ES-I3 (cell line): ENCODE results near the gene M1AP.

ENCODE experiments used
- H3K36me3 ChIP-seq: 2 replicates; pipeline ENCODE4 v1.6.1; 2013; ENCODE audit warnings: mild to moderate bottlenecking, low read length, control low read depth, moderate library complexity; ENCODE audit not compliant: insufficient read depth
- H3K4me1 ChIP-seq: 2 replicates; pipeline ENCODE4 v1.6.1; 2013; ENCODE audit warnings: mild to moderate bottlenecking, control low read depth, low read length; ENCODE audit not compliant: insufficient read depth
- H3K9ac ChIP-seq: 2 replicates; pipeline ENCODE4 v1.6.1; 2013; ENCODE audit warnings: low read depth, mild to moderate bottlenecking, low read length, moderate library complexity
- H3K9me3 ChIP-seq: 2 replicates; pipeline ENCODE4 v1.6.1; 2013; ENCODE audit warnings: mild to moderate bottlenecking, low read length, moderate library complexity; ENCODE audit not compliant: control insufficient read depth, insufficient read depth

M1AP gene

GRCh38 chr2:74556831-74557370 is 91.2 kb downstream of the M1AP start:
- Histone ChIP-seq H3K36me3 (no peaks in the 10 kb centered on the region), H3K4me1 (peaks cover 25% of the 10 kb centered on the region), H3K9ac (no peak overlapping the region), H3K9me3 (no peaks in the 10 kb centered on the region)

- H3K9ac ChIP-seq, result peak overlapping the region; percentile 91; the same call in 1 of the 2 replicates
- no peaks in the 10 kb centered on the region for H3K9me3 ChIP-seq
- peaks cover 25% of the 10 kb centered on the region for H3K4me1 ChIP-seq
- H3K36me3 ChIP-seq, result no peaks in the 10 kb centered on the region
Observed at GRCh38 chr2:74556159-74556558, 92.0 kb downstream of the M1AP start.

GRCh38 chr2:74555610-74556103 is 92.5 kb downstream of the M1AP start:
- Histone ChIP-seq H3K36me3 (no peaks in the 10 kb centered on the region), H3K9ac (peak overlapping the region; percentile 91; the same call in 1 of the 2 replicates), H3K4me1 (peaks cover 24% of the 10 kb centered on the region)

GRCh38 chr2:74554820-74555531 is 93.2 kb downstream of the M1AP start:
- H3K9me3 ChIP-seq, result no peaks in the 10 kb centered on the region
- H3K9ac ChIP-seq, result peak overlapping the region; percentile 91
- H3K36me3 ChIP-seq, result no peaks in the 10 kb centered on the region
- peaks cover 17% of the 10 kb centered on the region for H3K4me1 ChIP-seq

More at GRCh38 chr2:74555610-74556103, 92.5 kb downstream of the M1AP start:
- H3K9me3 ChIP-seq, result no peaks in the 10 kb centered on the region

GRCh38 chr2:74553892-74554819 is 94.0 kb downstream of the M1AP start, which contains the start of the genes DOK1 and LOXL3:
Gene DOK1, plus strand, starts transcription at chr2:74554720. Its CDS starts 35 bp downstream, at chr2:74554755.
Gene LOXL3, minus strand, starts transcription at chr2:74553942. Its CDS starts 1,308 bp downstream, at chr2:74552634.
- Histone ChIP-seq H3K9ac (peak within 1 kb of the TSS; percentile 91), H3K36me3 (no peaks in the 10 kb centered on the region), H3K4me1 (peaks cover 11% of the 10 kb centered on the region)

GRCh38 chr2:74552914-74553811 is 95.0 kb downstream of the M1AP start:
- Histone ChIP-seq H3K9ac (peak overlapping the region; percentile 91; the same call in 1 of the 2 replicates), H3K36me3 (no peaks in the 10 kb centered on the region), H3K4me1 (peaks cover 11% of the 10 kb centered on the region), H3K9me3 (no peaks in the 10 kb centered on the region)

More at GRCh38 chr2:74553892-74554819, 94.0 kb downstream of the M1AP start, which contains the start of the genes DOK1 and LOXL3:
- no peaks in the 10 kb centered on the region for H3K9me3 ChIP-seq

- H3K36me3 ChIP-seq, result no peaks in the 10 kb centered on the region
- H3K4me1 ChIP-seq, result peaks cover 11% of the 10 kb centered on the region
- no peak overlapping the region for H3K9ac ChIP-seq
- H3K9me3 ChIP-seq, result no peaks in the 10 kb centered on the region
Observed at GRCh38 chr2:74551942-74552913, 95.9 kb downstream of the M1AP start.

- H3K9ac ChIP-seq, result no peak overlapping the region
- H3K9me3 ChIP-seq, result no peaks in the 10 kb centered on the region
- no peaks in the 10 kb centered on the region for H3K36me3 ChIP-seq
- peaks cover 11% of the 10 kb centered on the region for H3K4me1 ChIP-seq
Observed at GRCh38 chr2:74551530-74551929, 96.6 kb downstream of the M1AP start.

- Histone ChIP-seq H3K4me1 (peaks cover 7% of the 10 kb centered on the region; the same call in 1 of the 2 replicates), H3K9me3 (no peaks in the 10 kb centered on the region), H3K36me3 (no peaks in the 10 kb centered on the region), H3K9ac (no peak overlapping the region)
Observed at GRCh38 chr2:74550231-74550630, 97.9 kb downstream of the M1AP start.

GRCh38 chr2:74548900-74549826 is 99.0 kb downstream of the M1AP start:
- Histone ChIP-seq H3K36me3 (no peaks in the 10 kb centered on the region), H3K9ac (peak overlapping the region; percentile 74), H3K9me3 (no peaks in the 10 kb centered on the region), H3K4me1 (peaks cover 7% of the 10 kb centered on the region; the same call in 1 of the 2 replicates)

- H3K36me3 ChIP-seq, result no peaks in the 10 kb centered on the region
- H3K9me3 ChIP-seq, result no peaks in the 10 kb centered on the region
- H3K4me1 ChIP-seq, result peaks cover 7% of the 10 kb centered on the region; the same call in 1 of the 2 replicates
- peak overlapping the region; percentile 74 for H3K9ac ChIP-seq
Observed at GRCh38 chr2:74548285-74548899, 99.7 kb downstream of the M1AP start.
